ENCODE results near the gene DEAF1. TPM values are rescaled to one million over a fixed set of nuclear protein-coding genes. Genes with fewer than 3 reads are reported as not detected.

DEAF1 gene
- total RNA-seq, 4 donors from 2014 or later, result 31.6 to 54.3 (median 41.2) TPM

DNA sequence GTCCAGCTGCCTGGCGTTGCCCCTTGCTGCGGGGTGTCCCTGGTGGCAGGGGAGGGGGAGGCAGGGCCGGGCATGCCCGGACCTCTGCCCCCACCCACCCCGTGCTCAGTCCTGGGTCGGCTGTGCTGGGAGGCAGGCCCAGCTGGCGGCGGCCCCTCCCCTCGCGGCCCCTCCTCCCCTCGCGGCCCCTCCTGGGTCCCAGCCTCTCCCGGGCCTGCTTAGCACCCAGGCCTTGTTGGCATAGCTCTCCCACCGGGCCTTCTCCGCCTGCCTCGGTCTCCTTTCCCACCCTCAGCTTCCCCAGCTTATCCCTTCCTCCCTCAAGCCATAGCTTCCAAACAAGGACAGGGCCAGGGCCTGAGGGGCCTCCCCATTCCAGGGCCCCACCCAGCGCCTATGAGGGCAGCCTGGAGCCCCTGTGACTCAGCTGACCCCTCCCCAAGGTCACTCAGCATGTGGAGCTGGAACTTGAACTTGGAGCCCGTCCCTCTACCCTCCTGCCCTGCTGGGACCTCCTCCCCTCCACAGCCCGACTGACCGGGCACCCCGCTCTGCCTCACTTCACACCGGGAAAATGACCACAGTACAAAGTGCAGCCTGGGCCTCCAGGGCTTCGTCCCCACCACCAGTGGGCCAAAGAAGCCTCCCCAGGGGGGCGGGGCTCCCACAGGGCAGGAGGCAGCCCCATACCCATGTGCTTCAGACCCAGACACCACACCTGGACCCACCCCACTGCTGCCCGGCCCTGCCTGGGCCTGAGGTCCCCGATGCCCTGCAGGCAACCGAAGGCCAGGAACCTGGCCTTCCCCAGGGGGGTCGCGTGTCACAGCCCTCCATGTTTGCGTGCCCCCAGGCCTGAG lies 12.2 kb upstream of the DEAF1 start:
- Histone ChIP-seq H3K27me3 (peaks cover 0 to 4% of the 10 kb centered on the region in 2 donors), H3K4me3 (peak overlapping the region; percentile 43 to 64 (median 44)), H3K4me1 (peaks cover 0 to 92% (median 48%) of the 10 kb centered on the region in 4 donors), H3K27ac (peak overlapping the region; percentile 68 to 94 (median 86)), H3K36me3 (peaks cover 0 to 20% (median 0%) of the 10 kb centered on the region in 3 donors), H3K9me3 (no peaks in the 10 kb centered on the region)
- 33 to 45% methylated on average over 17 to 26 of the region's 30 CpGs for WGBS, 2 donors
- DNase-seq (ENCODE audit: low spot score in 2 of 2), result no peak
- no peak for TF ChIP-seq POLR2A (IDR thresholded peaks at IDR 0.05)
- TF ChIP-seq EP300 (IDR thresholded peaks at IDR 0.05), result no peak
- TF ChIP-seq, protein P1, sequence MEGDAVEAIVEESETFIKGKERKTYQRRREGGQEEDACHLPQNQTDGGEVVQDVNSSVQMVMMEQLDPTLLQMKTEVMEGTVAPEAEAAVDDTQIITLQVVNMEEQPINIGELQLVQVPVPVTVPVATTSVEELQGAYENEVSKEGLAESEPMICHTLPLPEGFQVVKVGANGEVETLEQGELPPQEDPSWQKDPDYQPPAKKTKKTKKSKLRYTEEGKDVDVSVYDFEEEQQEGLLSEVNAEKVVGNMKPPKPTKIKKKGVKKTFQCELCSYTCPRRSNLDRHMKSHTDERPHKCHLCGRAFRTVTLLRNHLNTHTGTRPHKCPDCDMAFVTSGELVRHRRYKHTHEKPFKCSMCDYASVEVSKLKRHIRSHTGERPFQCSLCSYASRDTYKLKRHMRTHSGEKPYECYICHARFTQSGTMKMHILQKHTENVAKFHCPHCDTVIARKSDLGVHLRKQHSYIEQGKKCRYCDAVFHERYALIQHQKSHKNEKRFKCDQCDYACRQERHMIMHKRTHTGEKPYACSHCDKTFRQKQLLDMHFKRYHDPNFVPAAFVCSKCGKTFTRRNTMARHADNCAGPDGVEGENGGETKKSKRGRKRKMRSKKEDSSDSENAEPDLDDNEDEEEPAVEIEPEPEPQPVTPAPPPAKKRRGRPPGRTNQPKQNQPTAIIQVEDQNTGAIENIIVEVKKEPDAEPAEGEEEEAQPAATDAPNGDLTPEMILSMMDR (IDR thresholded peaks at IDR 0.05), result peak in 1 of 5 experiments; percentile 30

DNA sequence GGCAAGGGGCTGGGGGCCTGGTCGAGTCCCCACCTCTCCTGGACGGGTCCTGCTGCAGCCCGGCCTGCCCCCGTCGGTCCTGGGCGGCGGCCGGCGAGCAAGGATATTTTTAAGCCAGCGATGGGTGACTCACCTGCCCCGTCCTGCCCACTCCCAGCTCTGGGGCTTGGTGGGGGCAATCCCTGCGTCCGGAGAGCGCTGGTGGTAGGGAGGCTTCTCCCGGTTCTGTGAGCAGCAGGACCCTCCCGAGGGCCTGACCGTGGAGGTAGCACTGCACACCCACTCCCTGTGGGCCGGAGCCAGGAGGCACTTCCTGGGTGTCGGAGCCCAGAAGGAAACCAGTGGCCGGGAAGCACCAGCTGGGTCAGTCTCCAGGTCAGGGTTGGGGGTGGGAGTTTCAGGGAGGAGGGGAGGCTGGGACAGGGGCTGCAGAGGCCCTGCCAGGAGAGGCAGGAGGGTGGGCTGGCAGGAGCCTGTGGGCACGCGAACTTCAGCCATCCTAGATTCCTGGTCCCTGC lies 11.5 kb upstream of the DEAF1 start:
- 5 to 9% methylated on average over 6 to 7 of the region's 22 CpGs for WGBS, 2 donors
- peaks cover 0 to 27% (median 0%) of the 10 kb centered on the region in 3 donors for H3K36me3 ChIP-seq
- TF ChIP-seq, protein P1 (IDR thresholded peaks at IDR 0.05), result no peak
- TF ChIP-seq EP300 (IDR thresholded peaks at IDR 0.05) (no peak), POLR2A (IDR thresholded peaks at IDR 0.05) (no peak)
- peak overlapping the region; percentile 43 to 64 (median 44) for H3K4me3 ChIP-seq
- H3K9me3 ChIP-seq, result no peaks in the 10 kb centered on the region
- H3K4me1 ChIP-seq, result peaks cover 0 to 93% (median 48%) of the 10 kb centered on the region in 4 donors
- peak overlapping the region; percentile 68 to 94 (median 86) for H3K27ac ChIP-seq
- peaks cover 0 to 4% of the 10 kb centered on the region in 2 donors for H3K27me3 ChIP-seq
- DNase-seq (ENCODE audit: low spot score in 2 of 2), result no peak

DNA sequence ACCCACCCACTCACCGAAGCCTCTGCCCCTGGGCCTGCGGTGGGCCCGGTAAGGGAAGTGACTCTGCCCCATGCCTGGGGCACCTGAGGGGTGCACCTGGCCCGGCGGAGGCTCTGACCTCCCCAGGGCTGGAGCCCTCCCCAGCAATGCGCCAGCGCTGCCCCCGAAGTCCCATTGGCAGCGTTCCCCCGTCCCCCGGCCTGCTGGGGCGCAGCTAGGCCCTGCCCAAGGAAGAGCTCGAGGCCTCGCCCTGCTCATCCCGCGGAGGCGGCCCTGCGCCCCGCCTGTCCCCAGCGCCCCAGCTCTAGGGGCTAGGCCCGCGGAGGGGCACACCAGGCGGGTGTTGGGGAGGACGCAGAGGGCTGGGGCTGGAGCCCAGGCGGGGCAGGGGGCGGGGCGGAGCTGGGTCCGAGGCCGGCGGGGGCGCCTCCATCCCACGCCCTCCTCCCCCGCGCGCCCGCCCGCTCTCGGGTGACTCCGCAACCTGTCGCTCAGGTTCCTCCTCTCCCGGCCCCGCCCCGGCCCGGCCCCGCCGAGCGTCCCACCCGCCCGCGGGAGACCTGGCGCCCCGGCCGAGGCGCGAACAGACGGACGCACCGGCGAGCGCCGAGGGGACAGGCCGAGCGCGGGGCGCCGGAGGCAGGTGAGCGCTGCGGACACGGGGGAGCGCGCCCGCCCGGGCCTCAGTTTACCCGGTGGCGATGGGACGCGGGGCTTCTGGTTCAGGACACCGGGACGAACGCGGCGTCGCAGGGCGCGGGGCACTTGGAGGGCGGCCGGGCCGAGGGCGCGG lies 10.8 kb upstream of the DEAF1 start, which contains the start of gene EPS8L2:
Gene EPS8L2, plus strand, starts transcription at position 586 of the 793 bp plus-strand sequence. CDS start 3,177 bp downstream, outside the sequence.
- Histone ChIP-seq H3K4me3 (peak within 1 kb of the TSS; percentile 43 to 64 (median 44)), H3K27me3 (peaks cover 0 to 4% of the 10 kb centered on the region in 2 donors), H3K9me3 (no peaks in the 10 kb centered on the region), H3K36me3 (peaks cover 0 to 31% (median 0%) of the 10 kb centered on the region in 3 donors), H3K4me1 (peaks cover 0 to 86% (median 45%) of the 10 kb centered on the region in 4 donors), H3K27ac (peak within 1 kb of the TSS; percentile 68 to 94 (median 86))
- DNase-seq (ENCODE audit: low spot score in 2 of 2), result no peak
- WGBS, 2 donors, result 8 to 20% methylated on average over 10 to 50 of the region's 90 CpGs
- no peak for TF ChIP-seq EP300 (IDR thresholded peaks at IDR 0.05)
- no peak for TF ChIP-seq POLR2A (IDR thresholded peaks at IDR 0.05)
- TF ChIP-seq, protein P1 (IDR thresholded peaks at IDR 0.05), result no peak

DNA sequence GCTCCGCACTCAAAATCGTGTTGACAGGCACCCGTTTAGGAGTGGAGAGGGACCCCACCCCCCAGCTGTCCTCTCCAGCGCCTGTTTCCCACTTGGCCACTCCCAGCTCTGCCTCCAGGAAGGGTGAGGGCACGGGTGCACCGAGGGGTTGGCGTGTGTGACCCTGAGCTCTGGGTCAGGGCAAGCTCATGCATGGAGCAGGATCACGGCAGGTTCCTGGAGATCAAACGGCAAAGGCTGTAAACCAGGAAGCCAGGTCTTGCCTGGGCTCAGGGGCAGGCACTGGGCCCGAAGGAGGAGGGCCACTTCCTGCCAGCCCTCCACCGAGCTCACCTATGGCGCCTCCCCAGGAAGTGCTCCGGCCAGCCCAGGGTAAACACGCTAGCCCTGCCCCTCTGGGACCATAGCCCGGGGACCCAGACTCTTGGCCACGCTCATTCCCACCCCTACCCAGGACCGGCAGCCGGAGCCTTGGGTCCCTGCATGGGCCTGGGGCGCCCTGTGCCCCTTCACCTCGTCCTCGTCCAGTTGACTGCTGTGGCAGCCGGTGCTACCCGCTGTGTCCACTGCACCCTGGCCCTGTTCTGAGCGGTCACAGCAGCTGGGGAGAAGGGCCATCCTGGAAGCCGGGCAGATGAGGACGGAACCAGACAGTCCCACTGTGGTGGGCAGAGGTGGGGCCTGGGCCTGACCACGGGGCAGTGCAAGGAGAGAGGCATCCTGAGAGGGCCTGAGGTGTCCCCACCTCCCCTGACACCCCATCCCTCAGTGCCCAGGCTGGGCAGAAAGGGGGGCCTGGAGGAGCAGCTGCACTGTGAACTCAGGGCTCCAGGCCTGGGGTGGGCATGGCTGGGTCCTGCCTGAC lies 10.0 kb upstream of the DEAF1 start:
- H3K27ac ChIP-seq, result peak overlapping the region; percentile 68 to 94 (median 86)
- peak overlapping the region; percentile 43 to 64 (median 44) for H3K4me3 ChIP-seq
- H3K9me3 ChIP-seq, result no peaks in the 10 kb centered on the region
- no peak for DNase-seq (ENCODE audit: low spot score in 2 of 2)
- TF ChIP-seq, protein P1 (IDR thresholded peaks at IDR 0.05), result no peak
- TF ChIP-seq EP300 (IDR thresholded peaks at IDR 0.05), result no peak
- TF ChIP-seq POLR2A (IDR thresholded peaks at IDR 0.05), result no peak
- peaks cover 0 to 39% (median 0%) of the 10 kb centered on the region in 3 donors for H3K36me3 ChIP-seq
- WGBS, 2 donors, result 68 to 75% methylated on average over 17 to 25 of the region's 27 CpGs
- H3K27me3 ChIP-seq, result peaks cover 0 to 4% of the 10 kb centered on the region in 2 donors
- peaks cover 0 to 78% (median 41%) of the 10 kb centered on the region in 4 donors for H3K4me1 ChIP-seq
